Uterus (tissue), 4 donors: ENCODE results near the gene CEP78. TPM values are rescaled to one million over a fixed set of nuclear protein-coding genes. Genes with fewer than 3 reads are reported as not detected.

Source experiments
- DNase-seq, 2 donors: peaks; one replicate each; pipeline ENCODE4 v3.0.0-alpha.2; 2019 to 2020
- H3K27ac ChIP-seq, 2 donors: fragments of 200-600 bp; sonication (generic); 1 replicate in 1 of 2; 2 replicates in 1 of 2; pipeline ENCODE4 v1.5.1; 2016 to 2018
- H3K27me3 ChIP-seq, 2 donors: fragments of 200-600 bp; sonication (generic); one replicate each; pipeline ENCODE4 v1.5.1; 2018 to 2019; ENCODE audit warnings: control low read depth in 1 of 2
- H3K36me3 ChIP-seq, 2 donors: fragments of 200-600 bp; sonication (generic); one replicate each; pipeline ENCODE4 v1.5.1; 2019; ENCODE audit warnings: control low read depth in 1 of 2
- H3K4me1 ChIP-seq, 2 donors: fragments of 200-600 bp; sonication (generic); one replicate each; pipeline ENCODE4 v1.5.1; 2018 to 2019; ENCODE audit warnings: control low read depth in 1 of 2
- H3K4me3 ChIP-seq, 2 donors: fragments of 200-600 bp; sonication (generic); 1 replicate in 1 of 2; 2 replicates in 1 of 2; pipeline ENCODE4 v1.5.1; 2018 to 2019; ENCODE audit warnings: mild to moderate bottlenecking in 1 of 2
- H3K9me3 ChIP-seq, 2 donors: fragments of 200-600 bp; sonication (generic); one replicate each; pipeline ENCODE4 v1.5.1; 2019; ENCODE audit warnings: control low read depth in 1 of 2
- CTCF ChIP-seq, 4 experiments: fragments of 200-600 bp in 2 of 4; fragments of 450-650 bp in 2 of 4; sonication (generic) in 2 of 4; IDR thresholded peaks; one replicate each; pipeline ENCODE4 v1.5.1; 2016 to 2019; ENCODE audit warnings: antibody characterized with exemption in 4 of 4, mild to moderate bottlenecking in 2 of 4, moderate library complexity in 1 of 4
- POLR2A ChIP-seq, 2 donors: fragments of 450-650 bp; IDR thresholded peaks; one replicate each; pipeline ENCODE4 v1.6.1; 2016; ENCODE audit warnings: antibody characterized with exemption in 2 of 2, mild to moderate bottlenecking in 1 of 2, moderate library complexity in 1 of 2
- intact Hi-C: fragments of 100-400 bp; cut with DNase I; formaldehyde crosslinking; loops from one replicate; pipeline ENCODE4 v1.15.1; 2023; ENCODE audit warnings: low total_unique reads
- total RNA-seq, 4 donors: library from RNA; depleted of rRNA in 3 of 4; stranded (reverse); fragments of >200 nt in 3 of 4; gene quantifications; one replicate each; pipeline versions ENCODE4 v1.1.0 to v1.2.4, GENCODE V29; 2014 to 2023
- donor health status: DM: yes; HTN: yes; CAD: no.

The CEP78 gene
- total RNA-seq, 4 donors from 2014 or later: 8.7 to 59.3 (median 26.7) TPM

GRCh38 chr9:78300209-78300608 lies 64.3 kb downstream of the CEP78 start:
- Histone ChIP-seq H3K4me3 (no peak overlapping the region), H3K27ac (no peak overlapping the region), H3K27me3 (peaks cover 3 to 32% of the 10 kb centered on the region in 2 donors), H3K9me3 (no peaks in the 10 kb centered on the region), H3K36me3 (no peaks in the 10 kb centered on the region), H3K4me1 (peaks cover 0 to 9% of the 10 kb centered on the region in 2 donors)
- intact Hi-C loops: no loop called here
- no peak for DNase-seq
- TF ChIP-seq POLR2A (IDR thresholded peaks at IDR 0.05) (no peak), CTCF (IDR thresholded peaks at IDR 0.05) (no peak)

- H3K4me1 ChIP-seq: peaks cover 0 to 9% of the 10 kb centered on the region in 2 donors
- H3K27me3 ChIP-seq: peaks cover 3 to 32% of the 10 kb centered on the region in 2 donors
- no peak overlapping the region for H3K4me3 ChIP-seq
- H3K27ac ChIP-seq: no peak overlapping the region
- no peak for DNase-seq
- H3K9me3 ChIP-seq: no peaks in the 10 kb centered on the region
- H3K36me3 ChIP-seq: no peaks in the 10 kb centered on the region
- intact Hi-C loops: no loop called here
- no peak for TF ChIP-seq POLR2A (IDR thresholded peaks at IDR 0.05)
- TF ChIP-seq CTCF (IDR thresholded peaks at IDR 0.05): no peak
These were observed 65.6 kb downstream of the CEP78 start for GRCh38 chr9:78301466-78301865.

GRCh38 chr9:78303377-78304062 lies 67.6 kb downstream of the CEP78 start:
- no peak for DNase-seq
- Histone ChIP-seq H3K4me1 (no peaks in the 10 kb centered on the region), H3K27me3 (peaks cover 3 to 28% of the 10 kb centered on the region in 2 donors), H3K27ac (no peak overlapping the region), H3K9me3 (no peaks in the 10 kb centered on the region), H3K4me3 (no peak overlapping the region), H3K36me3 (no peaks in the 10 kb centered on the region)
- TF ChIP-seq POLR2A (IDR thresholded peaks at IDR 0.05): no peak
- no peak for TF ChIP-seq CTCF (IDR thresholded peaks at IDR 0.05)
- intact Hi-C loops: no loop called here

GRCh38 chr9:78304357-78304756 lies 68.5 kb downstream of the CEP78 start:
- Histone ChIP-seq H3K4me1 (no peaks in the 10 kb centered on the region), H3K9me3 (no peaks in the 10 kb centered on the region), H3K4me3 (no peak overlapping the region), H3K36me3 (no peaks in the 10 kb centered on the region), H3K27me3 (peaks cover 3 to 20% of the 10 kb centered on the region in 2 donors), H3K27ac (no peak overlapping the region)
- intact Hi-C loops: no loop called here
- no peak for DNase-seq
- TF ChIP-seq POLR2A (IDR thresholded peaks at IDR 0.05) (no peak), CTCF (IDR thresholded peaks at IDR 0.05) (no peak)

- Histone ChIP-seq H3K27ac (no peak overlapping the region), H3K9me3 (no peaks in the 10 kb centered on the region), H3K4me1 (no peaks in the 10 kb centered on the region), H3K4me3 (no peak overlapping the region), H3K27me3 (peaks cover 0 to under 1% of the 10 kb centered on the region in 2 donors), H3K36me3 (no peaks in the 10 kb centered on the region)
- intact Hi-C loops: no loop called here
- no peak for TF ChIP-seq CTCF (IDR thresholded peaks at IDR 0.05)
- TF ChIP-seq POLR2A (IDR thresholded peaks at IDR 0.05): no peak
- DNase-seq: no peak
These were observed 70.6 kb downstream of the CEP78 start for GRCh38 chr9:78306222-78307076.
